HG03039 (cell line): ENCODE results near the gene CKAP2.
"Not testable (repeated sequence)": the region's sequence is repeated elsewhere in the genome, so short reads cannot be mapped to it uniquely, and the experiment has no call there.

Experiments
- ATAC-seq: cut with Tn5 transposase; IDR thresholded peaks from one replicate; pipeline ENCODE4 v1.9.1; 2021; ENCODE audit warnings: mild to moderate bottlenecking, moderate library complexity; ENCODE audit not compliant: unreplicated experiment

The CKAP2 gene

DNA sequence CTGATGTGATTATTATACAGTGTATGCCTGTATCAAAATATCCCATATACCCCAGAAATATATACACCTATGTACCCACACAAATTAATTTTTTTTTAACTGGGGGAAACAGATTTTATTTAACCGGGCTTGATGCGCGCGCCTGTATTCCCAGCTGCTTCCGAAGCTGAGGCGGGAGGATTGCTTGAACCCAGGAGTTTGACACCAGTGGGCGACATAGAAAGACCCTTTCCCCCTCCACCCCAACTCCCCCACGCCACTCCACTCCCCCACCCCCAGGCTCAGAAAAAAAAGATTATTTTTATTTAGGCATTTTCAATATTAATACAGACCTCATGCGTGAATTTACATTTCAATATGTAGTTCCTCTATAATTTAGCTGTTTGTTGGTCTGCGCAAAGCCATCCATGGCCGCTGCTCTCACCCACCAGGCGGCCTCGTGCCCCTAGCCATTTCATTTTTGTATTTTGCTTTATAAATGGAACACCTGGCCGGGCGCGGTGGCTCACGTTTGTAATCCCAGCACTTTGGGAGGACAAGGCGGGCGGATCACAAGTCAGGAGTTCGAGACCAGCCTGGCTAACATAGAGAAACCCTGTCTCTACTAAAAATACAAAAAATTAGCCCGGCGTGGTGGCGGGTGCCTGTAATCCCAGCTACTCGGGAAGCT is 4.0 kb upstream of the CKAP2 start:
- no peak for ATAC-seq

DNA sequence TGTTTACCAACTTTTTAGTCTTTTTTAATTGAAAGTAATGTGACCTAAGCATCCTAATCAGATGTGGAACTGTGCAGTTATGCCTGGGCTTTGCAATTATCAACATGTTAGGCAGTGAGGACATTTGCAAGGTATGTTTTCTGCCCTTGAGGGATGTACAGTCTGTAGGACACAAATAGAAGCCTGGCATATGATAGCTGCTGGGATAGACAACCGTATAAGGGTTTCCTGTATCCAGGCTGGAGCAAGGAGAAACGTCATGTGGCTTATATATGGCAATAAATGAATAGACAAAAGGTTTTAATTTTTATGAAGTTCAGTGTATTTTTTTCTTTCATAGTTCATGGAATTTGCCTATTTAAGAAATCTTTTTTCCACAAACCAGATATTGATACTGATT is 2.8 kb upstream of the CKAP2 start:
- no peak for ATAC-seq

DNA sequence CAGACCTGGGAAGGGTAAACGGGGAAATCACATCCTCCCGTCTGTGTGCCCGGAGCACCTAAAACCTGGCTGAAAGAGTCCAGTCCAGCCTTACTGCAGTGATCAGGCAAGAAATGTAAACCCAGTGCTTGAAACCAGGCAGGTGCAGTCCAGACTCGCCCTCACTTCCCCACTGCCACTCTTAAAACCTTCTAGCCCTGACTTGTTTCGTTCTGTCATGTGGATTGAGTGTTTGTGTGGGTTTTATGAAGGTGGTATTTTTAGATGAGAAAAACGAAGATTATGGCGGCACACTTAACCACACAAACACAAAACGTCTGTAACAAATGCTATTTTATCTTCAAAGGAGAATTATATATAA is 839 bp upstream of the CKAP2 start:
- peak; percentile 24 for ATAC-seq

- ATAC-seq, result peak; percentile 27
Observed at GRCh38 chr13:52455677-52456041, 381 bp downstream of the CKAP2 start.

GRCh38 chr13:52459668-52460067 is 4.4 kb downstream of the CKAP2 start:
- no peak for ATAC-seq

DNA sequence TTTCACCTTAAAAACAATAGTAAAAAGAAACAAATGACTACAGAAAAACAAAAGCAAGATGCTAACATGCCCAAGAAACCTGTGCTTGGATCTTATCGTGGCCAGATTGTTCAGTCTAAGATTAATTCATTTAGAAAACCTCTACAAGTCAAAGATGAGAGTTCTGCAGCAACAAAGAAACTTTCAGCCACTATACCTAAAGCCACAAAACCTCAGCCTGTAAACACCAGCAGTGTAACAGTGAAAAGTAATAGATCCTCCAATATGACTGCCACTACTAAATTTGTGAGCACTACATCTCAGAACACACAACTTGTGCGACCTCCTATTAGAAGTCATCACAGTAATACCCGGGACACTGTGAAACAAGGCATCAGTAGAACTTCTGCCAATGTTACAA is 6.0 kb downstream of the CKAP2 start:
- ATAC-seq, result no peak

GRCh38 chr13:52463526-52463925 is 8.2 kb downstream of the CKAP2 start:
- no peak for ATAC-seq

- not testable (repeated sequence) for ATAC-seq
Observed at GRCh38 chr13:52468487-52468886, 13.2 kb downstream of the CKAP2 start.

DNA sequence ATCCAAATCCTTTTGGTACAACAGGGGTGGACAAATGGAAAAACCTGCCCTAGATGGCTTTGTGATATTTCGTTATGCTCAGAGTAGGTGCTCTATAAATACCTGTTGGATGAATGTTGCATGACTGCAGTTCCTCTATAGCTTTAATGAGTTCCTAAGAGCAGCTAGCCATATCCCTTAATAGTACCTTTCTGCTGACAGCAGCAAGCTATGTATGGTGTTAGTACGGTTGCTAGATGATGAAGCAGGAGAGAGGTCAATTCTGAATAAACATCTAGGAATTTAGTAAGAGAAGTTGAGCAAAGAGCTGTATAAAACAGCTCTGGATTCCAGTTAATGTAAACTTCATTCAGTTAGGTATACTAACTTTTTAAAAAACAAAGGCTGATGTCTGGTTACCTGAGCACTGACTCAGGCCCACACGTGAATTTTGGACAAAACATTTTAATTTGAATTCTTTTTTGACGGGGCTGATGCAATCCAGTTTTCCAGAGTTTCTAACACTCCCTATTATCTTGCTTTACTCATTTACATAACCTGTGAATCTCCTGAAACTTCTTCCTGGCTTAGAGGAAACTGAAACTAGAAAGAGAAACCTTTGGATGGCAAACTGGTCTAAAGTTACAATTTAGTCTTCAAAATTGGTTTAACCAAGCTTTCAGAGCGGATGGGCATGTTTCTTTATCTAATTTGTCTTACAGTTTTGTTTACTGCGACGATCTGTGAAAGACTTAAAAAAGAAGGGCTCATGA is 25.6 kb downstream of the CKAP2 start:
- ATAC-seq, result not testable (repeated sequence)

DNA sequence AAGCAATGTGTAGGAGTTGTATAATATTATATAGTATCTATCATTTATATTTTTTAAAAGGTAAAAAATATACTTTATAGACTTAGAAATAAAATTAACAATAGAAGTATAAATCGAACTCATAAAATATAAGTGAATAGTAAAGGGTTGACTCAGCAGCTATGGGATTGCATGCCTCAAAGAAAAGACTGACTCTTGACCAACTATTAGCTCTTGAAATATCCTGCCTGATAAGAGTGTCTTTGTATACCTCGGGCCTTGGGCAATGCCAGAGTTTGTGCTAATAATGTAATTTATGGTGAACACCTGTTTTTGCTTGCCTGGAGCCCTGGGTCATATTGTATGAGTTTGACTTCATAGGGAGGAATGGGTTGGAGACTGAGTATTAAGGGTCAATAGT is 31.8 kb downstream of the CKAP2 start:
- ATAC-seq, result not testable (repeated sequence)

- ATAC-seq, result not testable (repeated sequence)
Observed at GRCh38 chr13:52488763-52489162, 33.5 kb downstream of the CKAP2 start.

DNA sequence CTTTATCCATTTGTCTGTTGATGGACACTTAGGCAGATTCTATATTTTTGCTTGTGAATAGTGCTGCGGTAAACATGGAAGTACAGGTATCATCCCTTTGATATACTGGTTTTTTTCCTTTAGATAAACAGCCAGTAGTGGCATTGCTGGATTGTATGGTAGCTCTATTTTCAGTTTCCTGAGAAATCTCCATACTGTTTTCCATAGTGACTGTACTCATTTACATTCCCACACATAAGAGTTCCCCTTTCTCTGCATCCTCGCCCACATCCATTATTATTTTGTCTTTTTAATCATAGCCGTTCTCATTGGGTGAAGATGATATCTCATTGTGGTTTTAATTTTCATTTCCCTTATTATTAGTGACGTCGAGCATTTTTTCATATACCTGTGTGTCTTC is 35.7 kb downstream of the CKAP2 start:
- ATAC-seq, result not testable (repeated sequence)

- ATAC-seq, result not testable (repeated sequence)
Observed at GRCh38 chr13:52494241-52494640, 39.0 kb downstream of the CKAP2 start.

GRCh38 chr13:52497979-52498378 is 42.7 kb downstream of the CKAP2 start:
- ATAC-seq, result not testable (repeated sequence)

GRCh38 chr13:52502277-52502676 is 47.0 kb downstream of the CKAP2 start:
- ATAC-seq, result not testable (repeated sequence)

GRCh38 chr13:52505843-52506242 is 50.6 kb downstream of the CKAP2 start:
- not testable (repeated sequence) for ATAC-seq

DNA sequence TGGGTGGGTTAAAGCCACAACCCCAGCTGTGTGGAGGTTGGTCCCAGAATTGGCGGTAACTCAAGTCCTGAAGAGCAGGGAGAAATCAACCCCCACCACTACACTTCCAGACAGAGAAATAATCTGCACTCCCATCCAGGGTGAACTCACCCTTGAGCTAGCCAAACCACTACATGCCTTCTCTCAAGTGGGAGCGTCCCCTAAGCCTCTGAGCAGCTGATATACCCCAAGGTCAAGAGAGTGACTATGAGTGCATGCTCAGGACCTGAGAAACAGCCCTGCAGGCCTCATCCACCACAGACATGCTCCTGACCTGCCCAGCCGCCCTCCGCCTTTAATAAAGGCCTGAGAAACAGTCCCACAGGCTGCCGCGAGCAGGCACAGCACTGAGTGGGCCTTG is 54.3 kb downstream of the CKAP2 start:
- not testable (repeated sequence) for ATAC-seq

- ATAC-seq, result not testable (repeated sequence)
Observed at GRCh38 chr13:52510221-52510797, 55.0 kb downstream of the CKAP2 start.

GRCh38 chr13:52511598-52511997 is 56.3 kb downstream of the CKAP2 start:
- ATAC-seq, result not testable (repeated sequence)

DNA sequence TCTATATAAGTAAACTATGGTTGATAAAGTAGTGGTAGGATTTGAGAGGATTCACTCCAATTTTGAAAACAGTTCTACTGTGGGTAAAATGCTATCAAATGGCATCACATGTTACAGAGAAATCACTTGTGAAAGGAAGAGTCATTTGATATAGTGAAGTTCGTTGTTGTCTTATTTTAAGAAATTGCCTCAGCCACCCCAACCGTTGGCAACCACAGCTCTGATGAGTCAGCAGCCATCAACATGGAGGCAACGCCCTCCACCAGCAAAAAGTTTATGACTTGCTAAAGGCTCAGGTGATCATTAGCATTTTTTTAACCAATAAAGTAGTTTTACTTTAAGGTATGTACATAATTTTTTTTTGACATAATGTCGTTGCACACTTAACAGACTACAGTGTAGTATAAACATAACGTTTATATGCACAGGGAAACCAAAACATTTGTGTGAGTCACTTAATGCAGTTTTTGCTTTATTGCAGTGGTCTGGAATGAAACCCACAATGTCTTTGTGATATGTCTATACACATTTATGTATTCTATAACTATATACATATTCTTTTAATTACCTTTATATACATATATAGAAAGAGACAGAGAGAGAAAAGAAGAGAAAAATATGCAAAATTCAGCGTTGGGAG is 58.8 kb downstream of the CKAP2 start:
- ATAC-seq, result not testable (repeated sequence)

GRCh38 chr13:52523323-52523722 is 68.0 kb downstream of the CKAP2 start:
- not testable (repeated sequence) for ATAC-seq
